Measurements from ENCODE around the gene OIT3. TPM values are rescaled to one million over a fixed set of nuclear protein-coding genes. Genes with fewer than 3 reads are reported as not detected.

The OIT3 gene
- total RNA-seq, 3 donors from 2014 or later, result 0.12 to 0.25 (median 0.17) TPM

DNA sequence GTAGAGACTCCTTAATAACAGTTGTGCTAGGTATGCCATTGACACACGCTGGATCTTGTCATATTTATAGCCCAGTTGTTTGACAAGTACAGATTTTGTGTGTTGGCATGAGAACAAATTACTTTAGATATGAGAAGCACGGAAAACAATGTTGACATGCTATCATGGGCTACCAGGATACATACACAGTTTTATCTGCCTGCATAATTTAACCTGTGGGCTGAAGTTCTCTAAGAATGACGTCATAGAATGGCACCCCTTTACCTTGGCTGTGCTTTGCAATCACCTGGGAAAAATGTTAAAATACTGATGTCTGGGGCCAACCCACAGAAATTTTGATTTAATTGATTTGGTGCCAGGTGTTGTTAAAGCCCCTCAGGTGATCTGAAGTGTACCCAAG is 58.2 kb downstream of the OIT3 start:
- H3K4me1 ChIP-seq (ENCODE audit: low read depth), result peaks cover 4% of the 10 kb centered on the region
- intact Hi-C loops (cut with DNase I, micrococcal nuclease), result no loop called here
- ATAC-seq (peak; percentile 5), DNase-seq (no peak)
- H3K36me3 ChIP-seq (ENCODE audit: low read depth), result no peaks in the 10 kb centered on the region
- H3K9me3 ChIP-seq, result no peaks in the 10 kb centered on the region
- TF ChIP-seq, protein P1, sequence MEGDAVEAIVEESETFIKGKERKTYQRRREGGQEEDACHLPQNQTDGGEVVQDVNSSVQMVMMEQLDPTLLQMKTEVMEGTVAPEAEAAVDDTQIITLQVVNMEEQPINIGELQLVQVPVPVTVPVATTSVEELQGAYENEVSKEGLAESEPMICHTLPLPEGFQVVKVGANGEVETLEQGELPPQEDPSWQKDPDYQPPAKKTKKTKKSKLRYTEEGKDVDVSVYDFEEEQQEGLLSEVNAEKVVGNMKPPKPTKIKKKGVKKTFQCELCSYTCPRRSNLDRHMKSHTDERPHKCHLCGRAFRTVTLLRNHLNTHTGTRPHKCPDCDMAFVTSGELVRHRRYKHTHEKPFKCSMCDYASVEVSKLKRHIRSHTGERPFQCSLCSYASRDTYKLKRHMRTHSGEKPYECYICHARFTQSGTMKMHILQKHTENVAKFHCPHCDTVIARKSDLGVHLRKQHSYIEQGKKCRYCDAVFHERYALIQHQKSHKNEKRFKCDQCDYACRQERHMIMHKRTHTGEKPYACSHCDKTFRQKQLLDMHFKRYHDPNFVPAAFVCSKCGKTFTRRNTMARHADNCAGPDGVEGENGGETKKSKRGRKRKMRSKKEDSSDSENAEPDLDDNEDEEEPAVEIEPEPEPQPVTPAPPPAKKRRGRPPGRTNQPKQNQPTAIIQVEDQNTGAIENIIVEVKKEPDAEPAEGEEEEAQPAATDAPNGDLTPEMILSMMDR (IDR thresholded peaks at IDR 0.05), result no peak
- H3K4me3 ChIP-seq, result no peak overlapping the region

DNA sequence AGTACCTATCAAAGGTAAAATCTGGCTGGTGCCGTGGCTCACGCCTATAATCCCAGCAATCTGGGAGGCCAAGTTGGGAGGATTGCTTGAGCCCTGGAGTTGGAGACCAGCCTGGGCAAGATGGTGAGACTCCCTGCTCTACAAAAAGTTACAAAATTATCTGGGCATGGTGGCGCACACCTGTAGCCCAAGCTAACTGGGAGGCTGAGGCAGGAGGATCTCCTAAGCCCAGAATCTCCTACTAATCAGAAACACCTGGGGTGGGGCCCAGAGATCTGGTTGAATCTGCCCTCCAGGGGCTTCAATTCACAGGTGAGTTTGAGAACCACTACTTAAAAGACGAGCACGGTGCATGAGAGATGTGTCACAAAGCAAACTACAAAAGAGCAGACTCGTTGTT is 58.6 kb downstream of the OIT3 start:
- Histone ChIP-seq H3K9me3 (no peaks in the 10 kb centered on the region), H3K4me3 (no peak overlapping the region), H3K4me1 (ENCODE audit: low read depth) (peaks cover 4% of the 10 kb centered on the region), H3K36me3 (ENCODE audit: low read depth) (no peaks in the 10 kb centered on the region)
- no peak for DNase-seq
- TF ChIP-seq, protein P1 (IDR thresholded peaks at IDR 0.05), result no peak
- ATAC-seq, result no peak
- intact Hi-C loops (cut with DNase I, micrococcal nuclease), result no loop called here

- Histone ChIP-seq H3K36me3 (ENCODE audit: low read depth) (no peaks in the 10 kb centered on the region), H3K9me3 (no peaks in the 10 kb centered on the region), H3K4me1 (ENCODE audit: low read depth) (peaks cover 4% of the 10 kb centered on the region), H3K4me3 (no peak overlapping the region)
- intact Hi-C loops (cut with DNase I, micrococcal nuclease), result no loop called here
- DNase-seq (no peak), ATAC-seq (peak; percentile 34)
- TF ChIP-seq, protein P1 (IDR thresholded peaks at IDR 0.05), result no peak
Measured at GRCh38 chr10:72952642-72953158, 59.2 kb downstream of the OIT3 start.

GRCh38 chr10:72953687-72954086 is 60.1 kb downstream of the OIT3 start:
- TF ChIP-seq, protein P1 (IDR thresholded peaks at IDR 0.05), result no peak
- ATAC-seq, result no peak
- DNase-seq, result no peak
- intact Hi-C loops (cut with DNase I, micrococcal nuclease), result no loop called here
- no peak overlapping the region for H3K4me3 ChIP-seq
- no peaks in the 10 kb centered on the region for H3K36me3 ChIP-seq (ENCODE audit: low read depth)
- peaks cover 4% of the 10 kb centered on the region for H3K4me1 ChIP-seq (ENCODE audit: low read depth)
- H3K9me3 ChIP-seq, result no peaks in the 10 kb centered on the region

GRCh38 chr10:72954230-72954595 is 60.7 kb downstream of the OIT3 start:
- intact Hi-C loops (cut with DNase I, micrococcal nuclease), result no loop called here

More at GRCh38 chr10:72954230-72954595, 60.7 kb downstream of the OIT3 start:
- ATAC-seq (no peak), DNase-seq (no peak)
- TF ChIP-seq, protein P1 (IDR thresholded peaks at IDR 0.05), result no peak
- H3K4me3 ChIP-seq, result no peak overlapping the region
- peaks cover 4% of the 10 kb centered on the region for H3K4me1 ChIP-seq (ENCODE audit: low read depth)
- no peaks in the 10 kb centered on the region for H3K36me3 ChIP-seq (ENCODE audit: low read depth)
- H3K9me3 ChIP-seq, result no peaks in the 10 kb centered on the region

Data from mucosa of descending colon (tissue), 3 donors.